ENCODE measurements around the gene GPC5. TPM values are rescaled to one million over a fixed set of nuclear protein-coding genes. Genes with fewer than 3 reads are reported as not detected.

GPC5 gene
- total RNA-seq, 1 experiment from 2014 or later, result 0.15 TPM

GRCh38 chr13:92150606-92151005 lies 752.2 kb downstream of the GPC5 start:
- Mint-ChIP-seq H3K36me3 (ENCODE audit: insufficient read depth in 1 of 3, low read depth in 3 of 3) (peaks cover 0 to 2% (median 0%) of the 10 kb centered on the region in 3 experiments; a peak in 1 of 7 replicates), H3K4me1 (no peaks in the 10 kb centered on the region), H3K9me3 (peaks cover 0 to 4% of the 10 kb centered on the region in 2 experiments; a peak in 3 of 5 replicates), H3K27ac (no peak overlapping the region), H3K4me3 (no peak overlapping the region), H3K27me3 (ENCODE audit: low read depth) (no peaks in the 10 kb centered on the region; the same call in 1 of the 2 replicates)
- DNase-seq, result no peak
- H3K4ac ChIP-seq (ENCODE audit: low read depth, low read length), result no peak overlapping the region
- no peaks in the 10 kb centered on the region for H3K23me2 ChIP-seq (ENCODE audit: insufficient read length, low read depth, low read length, poor library complexity, severe bottlenecking)
- no peaks in the 10 kb centered on the region for H3K79me1 ChIP-seq (ENCODE audit: insufficient read depth, low read depth, low read length, poor library complexity, severe bottlenecking)
- H3K56ac ChIP-seq (ENCODE audit: insufficient read length, low read depth, low read length), result no peak overlapping the region
- H4K8ac ChIP-seq (replicated peaks; ENCODE audit: insufficient read length, low read depth, low read length), result no peak overlapping the region
- H4K91ac ChIP-seq (ENCODE audit: insufficient read length, low read depth, low read length), result no peak overlapping the region
- no peak overlapping the region for H2BK5ac ChIP-seq (ENCODE audit: insufficient read length, low read length)
- H3K18ac ChIP-seq (ENCODE audit: insufficient read length, low read depth, low read length), result no peak overlapping the region
- H2BK20ac ChIP-seq (ENCODE audit: low read depth, low read length, poor library complexity, severe bottlenecking), result no peak overlapping the region
- H3K79me2 ChIP-seq (ENCODE audit: insufficient read depth, low read length), result no peaks in the 10 kb centered on the region
- no peak overlapping the region for H3K23ac ChIP-seq (ENCODE audit: insufficient read length, low read depth, low read length)
- no peak overlapping the region for H3K9ac ChIP-seq (ENCODE audit: extremely low read depth, insufficient read length, low read length)
- H3K4me2 ChIP-seq (ENCODE audit: insufficient read depth, insufficient read length, low read length), result no peak overlapping the region
- no peaks in the 10 kb centered on the region for H3K9me3 ChIP-seq (ENCODE audit: control insufficient read depth, low read depth, low read length)
- H2AFZ ChIP-seq (ENCODE audit: low read length), result no peak overlapping the region
- no peak overlapping the region for H3K27ac ChIP-seq (ENCODE audit: insufficient read length, low read depth, low read length)
- no peak overlapping the region for H2BK15ac ChIP-seq (ENCODE audit: low read depth, low read length)
- no peak overlapping the region for H3K14ac ChIP-seq (ENCODE audit: insufficient read depth, low read length)
- no peak overlapping the region for H4K5ac ChIP-seq (ENCODE audit: insufficient read length, low read depth, low read length)
- TF ChIP-seq, protein P1, sequence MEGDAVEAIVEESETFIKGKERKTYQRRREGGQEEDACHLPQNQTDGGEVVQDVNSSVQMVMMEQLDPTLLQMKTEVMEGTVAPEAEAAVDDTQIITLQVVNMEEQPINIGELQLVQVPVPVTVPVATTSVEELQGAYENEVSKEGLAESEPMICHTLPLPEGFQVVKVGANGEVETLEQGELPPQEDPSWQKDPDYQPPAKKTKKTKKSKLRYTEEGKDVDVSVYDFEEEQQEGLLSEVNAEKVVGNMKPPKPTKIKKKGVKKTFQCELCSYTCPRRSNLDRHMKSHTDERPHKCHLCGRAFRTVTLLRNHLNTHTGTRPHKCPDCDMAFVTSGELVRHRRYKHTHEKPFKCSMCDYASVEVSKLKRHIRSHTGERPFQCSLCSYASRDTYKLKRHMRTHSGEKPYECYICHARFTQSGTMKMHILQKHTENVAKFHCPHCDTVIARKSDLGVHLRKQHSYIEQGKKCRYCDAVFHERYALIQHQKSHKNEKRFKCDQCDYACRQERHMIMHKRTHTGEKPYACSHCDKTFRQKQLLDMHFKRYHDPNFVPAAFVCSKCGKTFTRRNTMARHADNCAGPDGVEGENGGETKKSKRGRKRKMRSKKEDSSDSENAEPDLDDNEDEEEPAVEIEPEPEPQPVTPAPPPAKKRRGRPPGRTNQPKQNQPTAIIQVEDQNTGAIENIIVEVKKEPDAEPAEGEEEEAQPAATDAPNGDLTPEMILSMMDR (conservative IDR thresholded peaks at IDR 0.05), result no peak
- H2AK5ac ChIP-seq (ENCODE audit: insufficient read length, low read length), result no peak overlapping the region
- H4K20me1 ChIP-seq (ENCODE audit: control insufficient read depth, insufficient read depth, insufficient read length), result no peaks in the 10 kb centered on the region
- no peak overlapping the region for H3T11ph ChIP-seq (ENCODE audit: low read length)
- no peaks in the 10 kb centered on the region for H3K4me1 ChIP-seq (ENCODE audit: insufficient read depth, low read length)
- H2BK120ac ChIP-seq (ENCODE audit: low read depth, low read length, poor library complexity, severe bottlenecking), result no peak overlapping the region
- H2BK12ac ChIP-seq (ENCODE audit: insufficient read length, low read depth, low read length), result no peak overlapping the region
- no CpG with 5 or more reads among the region's 1 CpG for WGBS (ENCODE audit: extremely low coverage, insufficient read length, low lambda C conversion rate)
- H3K27me3 ChIP-seq (ENCODE audit: insufficient read depth, low read length), result no peaks in the 10 kb centered on the region

All from H9 (cell line).